ENCODE measurements around the gene TCAIM. TPM values are rescaled to one million over a fixed set of nuclear protein-coding genes. Genes with fewer than 3 reads are reported as not detected.

TCAIM gene
- total and polyA plus RNA-seq, 9 of the 15 experiments (the other 6 are each of a cell fraction or from before 2014, with no cell fraction given) = 19.7 to 53.3 (median 36.9) TPM

- TF ChIP-seq RBBP5 (IDR thresholded peaks at IDR 0.05; ENCODE audit: borderline replicate concordance, insufficient read depth, low read length, poor library complexity, severe bottlenecking) = peak; percentile 95
- TF ChIP-seq ARID3B (CRISPR knock-in tag; IDR thresholded peaks at IDR 0.05; ENCODE audit: borderline replicate concordance) = peak; percentile 89; the same call in 1 of the 2 replicates
- 0 out of 2 replicates have a peak, but pooled peaks have one; percentile 7 for TF ChIP-seq NR4A1 (CRISPR knock-in tag; IDR thresholded peaks at IDR 0.05)
- TF ChIP-seq NR4A1 (tag; IDR thresholded peaks at IDR 0.05) = peak; percentile 41; the same call in 1 of the 2 replicates
- peak; percentile 10; the same call in 1 of the 2 replicates for TF ChIP-seq MAFF (IDR thresholded peaks at IDR 0.05; ENCODE audit: low read length)
- TF ChIP-seq, protein P1, sequence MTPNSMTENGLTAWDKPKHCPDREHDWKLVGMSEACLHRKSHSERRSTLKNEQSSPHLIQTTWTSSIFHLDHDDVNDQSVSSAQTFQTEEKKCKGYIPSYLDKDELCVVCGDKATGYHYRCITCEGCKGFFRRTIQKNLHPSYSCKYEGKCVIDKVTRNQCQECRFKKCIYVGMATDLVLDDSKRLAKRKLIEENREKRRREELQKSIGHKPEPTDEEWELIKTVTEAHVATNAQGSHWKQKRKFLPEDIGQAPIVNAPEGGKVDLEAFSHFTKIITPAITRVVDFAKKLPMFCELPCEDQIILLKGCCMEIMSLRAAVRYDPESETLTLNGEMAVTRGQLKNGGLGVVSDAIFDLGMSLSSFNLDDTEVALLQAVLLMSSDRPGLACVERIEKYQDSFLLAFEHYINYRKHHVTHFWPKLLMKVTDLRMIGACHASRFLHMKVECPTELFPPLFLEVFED (CRISPR knock-in tag; conservative IDR thresholded peaks at IDR 0.05) = 0 out of 2 replicates have a peak, but pooled peaks have one; percentile 66
- TF ChIP-seq, protein P2, sequence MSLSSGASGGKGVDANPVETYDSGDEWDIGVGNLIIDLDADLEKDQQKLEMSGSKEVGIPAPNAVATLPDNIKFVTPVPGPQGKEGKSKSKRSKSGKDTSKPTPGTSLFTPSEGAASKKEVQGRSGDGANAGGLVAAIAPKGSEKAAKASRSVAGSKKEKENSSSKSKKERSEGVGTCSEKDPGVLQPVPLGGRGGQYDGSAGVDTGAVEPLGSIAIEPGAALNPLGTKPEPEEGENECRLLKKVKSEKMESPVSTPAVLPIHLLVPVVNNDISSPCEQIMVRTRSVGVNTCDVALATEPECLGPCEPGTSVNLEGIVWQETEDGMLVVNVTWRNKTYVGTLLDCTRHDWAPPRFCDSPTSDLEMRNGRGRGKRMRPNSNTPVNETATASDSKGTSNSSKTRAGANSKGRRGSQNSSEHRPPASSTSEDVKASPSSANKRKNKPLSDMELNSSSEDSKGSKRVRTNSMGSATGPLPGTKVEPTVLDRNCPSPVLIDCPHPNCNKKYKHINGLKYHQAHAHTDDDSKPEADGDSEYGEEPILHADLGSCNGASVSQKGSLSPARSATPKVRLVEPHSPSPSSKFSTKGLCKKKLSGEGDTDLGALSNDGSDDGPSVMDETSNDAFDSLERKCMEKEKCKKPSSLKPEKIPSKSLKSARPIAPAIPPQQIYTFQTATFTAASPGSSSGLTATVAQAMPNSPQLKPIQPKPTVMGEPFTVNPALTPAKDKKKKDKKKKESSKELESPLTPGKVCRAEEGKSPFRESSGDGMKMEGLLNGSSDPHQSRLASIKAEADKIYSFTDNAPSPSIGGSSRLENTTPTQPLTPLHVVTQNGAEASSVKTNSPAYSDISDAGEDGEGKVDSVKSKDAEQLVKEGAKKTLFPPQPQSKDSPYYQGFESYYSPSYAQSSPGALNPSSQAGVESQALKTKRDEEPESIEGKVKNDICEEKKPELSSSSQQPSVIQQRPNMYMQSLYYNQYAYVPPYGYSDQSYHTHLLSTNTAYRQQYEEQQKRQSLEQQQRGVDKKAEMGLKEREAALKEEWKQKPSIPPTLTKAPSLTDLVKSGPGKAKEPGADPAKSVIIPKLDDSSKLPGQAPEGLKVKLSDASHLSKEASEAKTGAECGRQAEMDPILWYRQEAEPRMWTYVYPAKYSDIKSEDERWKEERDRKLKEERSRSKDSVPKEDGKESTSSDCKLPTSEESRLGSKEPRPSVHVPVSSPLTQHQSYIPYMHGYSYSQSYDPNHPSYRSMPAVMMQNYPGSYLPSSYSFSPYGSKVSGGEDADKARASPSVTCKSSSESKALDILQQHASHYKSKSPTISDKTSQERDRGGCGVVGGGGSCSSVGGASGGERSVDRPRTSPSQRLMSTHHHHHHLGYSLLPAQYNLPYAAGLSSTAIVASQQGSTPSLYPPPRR (CRISPR knock-in tag; IDR thresholded peaks at IDR 0.05; ENCODE audit: borderline replicate concordance) = peak; percentile 79; the same call in 1 of the 2 replicates
- TF ChIP-seq ZNF232 (CRISPR knock-in tag; IDR thresholded peaks at IDR 0.05) = peak; percentile 86
- TF ChIP-seq, protein P3, sequence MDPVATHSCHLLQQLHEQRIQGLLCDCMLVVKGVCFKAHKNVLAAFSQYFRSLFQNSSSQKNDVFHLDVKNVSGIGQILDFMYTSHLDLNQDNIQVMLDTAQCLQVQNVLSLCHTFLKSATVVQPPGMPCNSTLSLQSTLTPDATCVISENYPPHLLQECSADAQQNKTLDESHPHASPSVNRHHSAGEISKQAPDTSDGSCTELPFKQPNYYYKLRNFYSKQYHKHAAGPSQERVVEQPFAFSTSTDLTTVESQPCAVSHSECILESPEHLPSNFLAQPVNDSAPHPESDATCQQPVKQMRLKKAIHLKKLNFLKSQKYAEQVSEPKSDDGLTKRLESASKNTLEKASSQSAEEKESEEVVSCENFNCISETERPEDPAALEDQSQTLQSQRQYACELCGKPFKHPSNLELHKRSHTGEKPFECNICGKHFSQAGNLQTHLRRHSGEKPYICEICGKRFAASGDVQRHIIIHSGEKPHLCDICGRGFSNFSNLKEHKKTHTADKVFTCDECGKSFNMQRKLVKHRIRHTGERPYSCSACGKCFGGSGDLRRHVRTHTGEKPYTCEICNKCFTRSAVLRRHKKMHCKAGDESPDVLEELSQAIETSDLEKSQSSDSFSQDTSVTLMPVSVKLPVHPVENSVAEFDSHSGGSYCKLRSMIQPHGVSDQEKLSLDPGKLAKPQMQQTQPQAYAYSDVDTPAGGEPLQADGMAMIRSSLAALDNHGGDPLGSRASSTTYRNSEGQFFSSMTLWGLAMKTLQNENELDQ (CRISPR knock-in tag; IDR thresholded peaks at IDR 0.05; ENCODE audit: borderline replicate concordance) = 0 out of 2 replicates have a peak, but pooled peaks have one; percentile 33
- no peak for TF ChIP-seq RBM22 (IDR thresholded peaks at IDR 0.05; ENCODE audit: low read depth, low read length, poor library complexity, severe bottlenecking)
- peak; percentile 71 for TF ChIP-seq FOSL1 (tag; conservative IDR thresholded peaks at IDR 0.05)
- TF ChIP-seq GABPB2 (CRISPR knock-in tag; conservative IDR thresholded peaks at IDR 0.05) = no peak
- TF ChIP-seq HMBOX1 (IDR thresholded peaks at IDR 0.05) = peak; percentile 84; the same call in 1 of the 2 replicates
- peak; percentile 59 for TF ChIP-seq NUFIP1 (IDR thresholded peaks at IDR 0.05; ENCODE audit: partially characterized antibody)
Measured at GRCh38 chr3:44338010-44338827, at the start of gene TCAIM (continued).

Data from K562 (cell line).